GM10266 (cell line): ENCODE measurements around the gene HABP4.

Experiments
- DNase-seq: peaks from one replicate; pipeline ENCODE4 v3.0.0; 2012; ENCODE audit errors: extremely low spot score
- CTCF ChIP-seq: IDR thresholded peaks from 2 replicates; pipeline ENCODE4 v1.5.1; 2012; ENCODE audit warnings: mild to moderate bottlenecking, low read depth; ENCODE audit not compliant: control insufficient read depth, insufficient read depth; ENCODE audit errors: missing control alignments

Gene HABP4

GRCh38 chr9:96513622-96514021 is 63.7 kb downstream of the HABP4 start:
- no peak for DNase-seq
- TF ChIP-seq CTCF = no peak

GRCh38 chr9:96514108-96514799 is 64.3 kb downstream of the HABP4 start:
- DNase-seq = no peak
- TF ChIP-seq CTCF = no peak

GRCh38 chr9:96514800-96515158 is 64.8 kb downstream of the HABP4 start:
- DNase-seq = no peak
- TF ChIP-seq CTCF = no peak

GRCh38 chr9:96515621-96516470 is 65.9 kb downstream of the HABP4 start:
- DNase-seq = no peak
- no peak for TF ChIP-seq CTCF

GRCh38 chr9:96519095-96519494 is 69.1 kb downstream of the HABP4 start:
- no peak for DNase-seq

GRCh38 chr9:96519787-96520186 is 69.8 kb downstream of the HABP4 start:
- TF ChIP-seq CTCF = no peak
- no peak for DNase-seq

More at GRCh38 chr9:96519095-96519494, 69.1 kb downstream of the HABP4 start:
- no peak for TF ChIP-seq CTCF

- TF ChIP-seq CTCF = no peak
- no peak for DNase-seq
Observed at GRCh38 chr9:96522366-96522765, 72.4 kb downstream of the HABP4 start.
